Mammary epithelial cell (primary cell): Measurements from ENCODE around the gene FNDC11.

Experiments used
- CTCF ChIP-seq, 2 donors: IDR thresholded peaks in 1 of 2; conservative IDR thresholded peaks in 1 of 2; 2 replicates each; pipeline ENCODE4 v1.5.1; 2011 to 2012; ENCODE audit warnings: inconsistent platforms in 2 of 2, low read length in 2 of 2, mild to moderate bottlenecking in 2 of 2, control low read depth in 1 of 2, low read depth in 1 of 2; ENCODE audit not compliant: insufficient read depth in 1 of 2; ENCODE audit errors: extremely low read depth in 1 of 2
- EZH2 ChIP-seq: IDR thresholded peaks from 2 replicates; pipeline ENCODE4 v1.6.1; 2012; ENCODE audit warnings: low read length, inconsistent platforms, borderline replicate concordance

GRCh38 chr20:63561624-63562396, 7.9 kb downstream of the FNDC11 start:
- TF ChIP-seq CTCF (conservative IDR thresholded peaks at IDR 0.05 in 1 of 2, IDR thresholded peaks at IDR 0.05 in 1 of 2; ENCODE audit: extremely low read depth in 1 of 2, insufficient read depth in 1 of 2, low read depth in 1 of 2, low read length in 2 of 2), result no peak
- TF ChIP-seq EZH2, result no peak
